ENCODE measurements around the gene TMEM271. TPM values are rescaled to one million over a fixed set of nuclear protein-coding genes. Genes with fewer than 3 reads are reported as not detected.

Gene TMEM271
- total RNA-seq, 1 experiment from 2014 or later, result 0.08 TPM

GRCh38 chr4:581181-581580 lies 5.1 kb upstream of the TMEM271 start:
- DNase-seq (ENCODE audit: low spot score), result no peak

DNA sequence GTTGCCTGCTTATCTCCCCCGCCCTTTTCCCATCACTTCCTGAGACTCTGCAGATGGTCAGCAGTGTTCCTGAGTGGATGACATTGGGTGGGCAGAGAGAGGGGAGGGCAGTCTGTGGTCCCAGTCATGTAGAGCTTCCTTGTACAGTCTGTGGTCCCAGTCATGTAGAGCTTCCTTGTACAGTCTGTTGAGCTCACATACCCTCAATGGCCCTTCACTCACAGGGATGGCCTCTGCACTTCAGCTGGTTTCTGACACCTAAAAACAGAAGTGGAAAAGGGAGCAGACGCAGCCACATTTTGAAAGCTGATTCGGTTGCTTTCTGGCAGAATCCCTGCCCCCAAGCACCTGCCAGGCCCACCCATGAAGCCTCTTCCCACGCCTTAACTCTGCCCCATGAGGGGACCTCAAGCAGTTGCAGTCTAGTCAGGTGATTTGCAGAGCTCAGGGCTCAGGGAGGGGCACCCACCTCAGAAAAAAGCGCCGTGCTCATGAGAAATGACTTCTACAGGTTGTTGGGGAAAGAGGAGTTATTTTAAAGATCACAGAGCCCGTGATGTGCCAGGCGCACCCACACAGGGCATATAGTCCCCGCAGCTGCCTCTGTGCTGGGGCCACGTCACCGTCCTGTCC lies 3.6 kb upstream of the TMEM271 start:
- DNase-seq (ENCODE audit: low spot score), result no peak

DNA sequence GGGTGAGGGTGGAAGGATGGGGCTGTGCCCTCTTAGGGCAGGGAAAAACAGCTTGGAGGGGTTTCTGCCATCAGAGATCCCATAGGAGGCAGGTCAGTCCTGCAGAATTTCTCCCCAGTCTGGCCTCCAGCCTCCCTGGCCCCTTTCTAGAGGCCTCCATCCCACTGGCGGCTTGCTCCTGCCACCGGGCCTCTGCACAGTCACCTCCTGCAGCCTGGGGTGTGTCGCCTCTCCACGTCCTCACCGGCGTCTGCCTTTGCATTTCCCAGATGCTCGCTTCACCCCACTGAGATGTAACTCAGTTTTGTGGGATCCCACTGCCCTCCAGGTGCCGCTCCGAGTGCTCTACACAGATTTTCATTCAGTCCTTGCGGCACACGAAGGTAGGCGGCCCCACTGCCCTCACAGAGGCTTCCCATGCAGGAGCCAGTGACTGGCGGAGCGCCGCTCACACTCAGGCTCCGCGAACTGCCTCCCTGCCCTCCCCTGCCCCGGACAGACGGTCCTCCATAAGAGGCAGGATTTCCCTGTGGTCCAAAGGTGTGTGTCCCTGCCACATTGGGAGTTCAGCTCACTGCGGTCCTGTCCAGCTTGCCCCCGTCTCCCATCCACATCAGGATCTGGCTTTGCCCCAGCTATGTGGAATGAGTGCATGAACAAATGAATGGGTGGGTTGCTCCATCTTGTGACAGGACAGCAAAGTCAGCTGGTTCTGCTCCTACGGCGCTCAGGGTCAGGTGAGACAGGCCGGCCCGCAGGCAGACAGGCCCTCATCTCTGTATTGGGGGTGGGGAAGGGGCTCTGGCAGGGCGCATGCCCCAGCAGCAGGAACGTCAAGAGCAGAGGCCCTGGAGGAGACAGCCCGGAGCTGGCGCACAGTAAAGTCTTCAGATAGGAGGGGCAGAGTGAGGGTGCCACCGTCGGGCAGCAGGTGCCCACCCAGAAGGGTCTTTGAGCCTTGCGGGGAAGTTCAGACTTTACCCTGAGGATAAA lies 2.7 kb upstream of the TMEM271 start:
- no peak for DNase-seq (ENCODE audit: low spot score)

DNA sequence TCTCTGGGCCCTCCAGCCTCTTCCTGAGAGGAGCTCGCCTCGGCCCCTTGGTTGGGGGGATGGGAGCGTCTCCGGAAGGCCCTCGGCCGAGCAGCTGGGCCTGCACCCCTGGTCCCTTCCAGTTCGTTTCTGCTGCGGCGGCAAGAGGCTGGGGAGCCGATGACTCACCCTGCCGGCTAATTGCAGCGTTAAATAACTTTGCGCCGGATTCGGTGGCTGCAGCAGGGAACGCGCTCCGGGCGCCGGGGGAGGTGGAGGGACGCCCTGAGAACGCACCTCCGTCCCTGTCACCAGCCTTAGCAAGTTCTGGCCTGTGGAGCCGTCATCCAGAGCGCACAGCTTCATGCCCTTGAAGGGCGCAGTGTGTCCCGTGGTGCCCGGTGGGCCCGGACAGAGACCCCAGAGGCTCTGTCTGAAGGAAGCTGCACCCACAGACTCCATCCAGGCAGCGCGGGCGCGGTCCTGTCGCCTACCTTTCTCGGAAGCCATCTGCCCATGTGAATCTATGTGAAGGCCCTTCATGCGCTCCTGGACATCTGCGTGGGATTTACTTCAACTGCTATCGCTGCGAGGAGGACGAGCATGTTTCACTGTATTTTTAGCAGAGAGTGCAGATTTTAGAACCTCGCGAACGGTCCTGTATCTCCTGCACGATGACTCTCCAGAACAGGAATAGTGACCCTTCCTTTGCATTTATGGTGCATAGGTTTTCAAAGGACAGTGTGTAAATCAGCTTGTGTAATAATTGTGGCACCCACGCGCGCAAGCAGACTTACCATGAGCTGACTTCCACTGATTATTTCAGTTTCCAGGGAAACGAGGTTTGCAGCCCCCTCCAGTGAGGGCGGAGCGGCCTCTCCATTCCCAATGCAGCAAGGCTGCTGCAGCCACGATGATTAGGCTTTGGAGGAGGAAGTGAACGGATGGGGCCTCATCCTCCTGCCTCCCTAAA lies 1.7 kb upstream of the TMEM271 start:
- DNase-seq (ENCODE audit: low spot score), result peak; percentile 70

GRCh38 chr4:576991-577498 lies 950 bp upstream of the TMEM271 start:
- DNase-seq (ENCODE audit: low spot score), result no peak

DNA sequence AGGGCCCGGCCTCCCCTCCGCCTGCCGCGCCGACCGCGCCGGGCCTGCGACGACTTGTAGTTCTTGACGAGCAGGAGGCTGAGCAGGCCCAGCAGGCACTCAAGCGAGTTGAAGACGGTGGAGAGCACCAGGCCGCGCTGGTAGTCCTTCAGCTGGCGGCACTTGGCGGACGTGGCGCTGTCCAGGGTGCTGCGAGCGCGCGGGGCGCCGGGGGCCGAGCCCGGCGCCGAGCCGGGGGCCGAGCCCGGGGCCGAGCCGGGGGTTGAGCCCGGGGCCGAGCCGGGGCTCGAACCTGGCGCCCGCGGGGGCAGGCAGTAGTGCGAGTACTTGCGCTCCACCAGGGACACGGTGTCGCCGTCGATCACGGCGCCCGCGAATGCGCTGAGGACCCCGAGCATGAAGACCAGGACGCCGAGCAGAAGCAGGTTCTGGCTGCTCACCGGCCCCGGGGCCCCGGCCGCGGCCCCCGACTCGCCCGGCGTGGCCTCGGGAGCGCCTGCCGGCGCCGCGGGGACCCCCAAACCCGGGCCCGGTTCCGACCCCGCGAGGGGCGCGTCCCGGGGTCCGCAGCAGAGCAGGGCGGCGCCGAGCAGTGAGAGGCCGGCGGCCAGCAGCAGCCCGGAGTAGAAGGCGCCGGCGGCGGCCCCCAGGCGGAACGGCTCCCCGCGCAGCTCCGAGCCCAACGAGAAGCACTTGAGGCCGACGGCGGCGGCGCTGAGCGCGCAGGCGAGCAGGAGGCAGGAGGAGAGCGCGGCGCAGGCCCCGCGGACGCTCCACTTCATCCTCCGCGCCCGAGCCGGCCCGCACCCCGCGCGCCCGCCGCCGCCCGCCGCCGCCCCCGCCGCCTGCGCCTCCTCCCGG lies 584 bp downstream of the TMEM271 start:
- DNase-seq (ENCODE audit: low spot score), result no peak

- DNase-seq (ENCODE audit: low spot score), result no peak
Observed at GRCh38 chr4:574346-575161, 1.5 kb downstream of the TMEM271 start.

- DNase-seq (ENCODE audit: low spot score), result no peak
Observed at GRCh38 chr4:573122-573892, 2.8 kb downstream of the TMEM271 start.

DNA sequence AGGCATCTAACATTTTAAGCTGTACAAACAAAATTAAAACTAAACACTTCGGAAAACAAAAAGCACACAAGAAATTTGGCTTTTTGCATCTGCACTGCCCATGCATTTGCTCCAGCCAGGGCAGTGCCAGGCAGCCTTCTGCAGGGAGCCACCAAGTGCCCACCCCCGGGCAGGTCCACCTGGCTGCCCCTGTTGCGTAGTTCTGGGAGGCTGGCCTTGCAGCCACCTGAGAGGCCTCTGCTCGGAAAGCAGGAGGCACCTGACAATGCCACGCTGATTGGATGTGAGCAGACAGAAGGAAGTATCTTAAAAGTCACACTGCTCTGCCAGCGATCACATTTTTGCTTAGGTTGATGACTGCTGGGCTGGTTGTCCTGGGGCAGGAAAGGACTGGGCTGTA lies 3.5 kb downstream of the TMEM271 start:
- DNase-seq (ENCODE audit: low spot score), result no peak

DNA sequence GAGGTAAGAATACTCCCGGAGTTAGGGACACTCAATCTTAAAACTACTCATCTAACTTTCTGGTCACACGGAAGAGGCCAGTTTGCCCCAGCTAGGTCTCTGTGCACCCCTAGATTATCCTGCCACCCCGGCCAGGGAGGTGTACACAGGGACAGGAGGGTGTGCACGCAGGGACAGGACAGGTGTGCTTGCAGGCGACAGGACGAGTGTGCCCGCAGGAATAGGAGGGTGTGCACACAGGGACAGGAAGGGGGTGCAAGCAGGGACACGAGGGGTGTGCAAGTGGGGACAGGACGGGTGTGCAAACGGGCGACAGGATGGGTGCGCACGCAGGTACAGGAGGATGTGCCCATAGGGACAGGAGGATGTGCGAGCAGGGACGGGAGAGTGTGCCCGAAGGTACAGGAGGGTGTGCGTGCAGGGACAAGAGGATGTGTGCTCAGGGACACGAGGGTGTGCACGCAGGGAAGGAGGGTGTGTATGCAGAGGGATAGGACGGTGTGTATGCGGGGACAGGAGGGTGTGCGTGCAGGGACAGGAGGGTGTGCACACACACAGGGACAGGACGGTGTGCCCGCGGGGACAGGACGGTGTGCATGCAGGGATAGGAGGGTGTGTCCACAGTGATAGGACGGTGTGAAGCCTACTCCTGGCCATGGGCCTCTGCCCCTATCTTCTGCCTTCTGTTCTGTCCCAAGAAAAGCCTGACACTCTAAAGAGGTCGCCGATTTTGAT lies 4.1 kb downstream of the TMEM271 start:
- no peak for DNase-seq (ENCODE audit: low spot score)

- DNase-seq (ENCODE audit: low spot score), result no peak
Observed at GRCh38 chr4:570754-571153, 5.3 kb downstream of the TMEM271 start.

GRCh38 chr4:569958-570667 lies 6.0 kb downstream of the TMEM271 start:
- no peak for DNase-seq (ENCODE audit: low spot score)

DNA sequence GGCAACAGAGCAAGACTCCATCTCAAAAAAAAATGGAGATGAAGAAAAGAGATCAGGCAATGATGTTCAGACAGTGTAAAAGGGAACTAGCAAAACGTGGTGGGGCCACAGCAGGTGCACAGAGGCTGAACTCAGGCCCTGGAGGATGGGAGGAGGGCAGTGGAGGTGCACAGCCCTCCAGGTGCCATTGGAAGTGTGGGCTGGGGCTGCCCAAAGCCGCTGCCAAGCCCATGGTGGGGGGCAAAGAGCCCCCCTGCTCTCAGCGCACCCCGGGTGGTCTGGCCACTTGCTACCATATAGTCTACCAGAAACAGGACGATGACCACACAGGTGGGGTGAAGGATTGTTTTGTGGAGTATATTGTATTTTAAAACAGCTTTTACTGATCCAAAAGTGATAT lies 7.1 kb downstream of the TMEM271 start:
- DNase-seq (ENCODE audit: low spot score), result no peak

GRCh38 chr4:568351-568652 lies 7.8 kb downstream of the TMEM271 start:
- no peak for DNase-seq (ENCODE audit: low spot score)

DNA sequence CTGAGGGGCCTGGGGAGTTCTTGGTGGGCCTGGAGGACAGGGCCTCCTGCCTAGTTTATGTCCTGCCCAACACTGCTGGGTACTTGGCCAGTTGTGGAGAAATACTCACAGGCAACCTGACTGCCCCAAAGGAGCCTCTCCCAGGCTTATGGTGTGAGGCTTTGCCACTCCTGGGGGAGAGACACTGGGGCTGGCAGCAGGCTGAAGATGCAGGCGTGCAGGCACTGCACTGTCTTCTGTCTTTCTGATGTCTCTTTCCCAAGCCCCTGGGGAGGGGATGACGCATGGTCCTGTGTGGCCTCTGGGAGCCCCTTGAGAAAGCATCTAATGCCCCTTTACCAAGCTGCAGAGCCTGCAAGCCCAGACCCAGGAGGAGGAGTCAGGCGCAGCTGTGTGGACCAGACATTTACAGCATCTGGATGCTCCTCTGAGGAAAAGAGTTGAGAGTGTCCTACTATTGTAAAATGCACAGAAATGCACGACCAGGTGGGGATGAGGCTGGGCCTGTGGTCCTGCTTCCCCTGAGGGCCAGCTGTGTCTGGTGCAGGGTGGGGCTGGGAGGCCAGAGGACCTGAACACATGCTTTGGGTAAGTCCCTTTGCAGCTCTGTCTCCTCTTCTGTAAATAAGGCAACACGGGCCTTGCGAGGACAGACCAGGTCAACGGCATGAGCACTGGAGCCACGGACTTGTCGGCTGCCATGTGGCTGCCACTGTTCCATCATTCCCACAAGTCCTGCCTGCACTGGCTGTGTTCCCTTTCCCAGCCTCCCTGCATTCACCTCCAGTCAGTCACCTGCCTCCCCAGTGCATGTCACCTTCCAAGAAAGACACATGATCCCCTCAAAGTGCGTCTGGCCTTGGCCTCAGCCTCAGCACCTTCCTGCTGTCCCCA lies 8.4 kb downstream of the TMEM271 start:
- no peak for DNase-seq (ENCODE audit: low spot score)

DNA sequence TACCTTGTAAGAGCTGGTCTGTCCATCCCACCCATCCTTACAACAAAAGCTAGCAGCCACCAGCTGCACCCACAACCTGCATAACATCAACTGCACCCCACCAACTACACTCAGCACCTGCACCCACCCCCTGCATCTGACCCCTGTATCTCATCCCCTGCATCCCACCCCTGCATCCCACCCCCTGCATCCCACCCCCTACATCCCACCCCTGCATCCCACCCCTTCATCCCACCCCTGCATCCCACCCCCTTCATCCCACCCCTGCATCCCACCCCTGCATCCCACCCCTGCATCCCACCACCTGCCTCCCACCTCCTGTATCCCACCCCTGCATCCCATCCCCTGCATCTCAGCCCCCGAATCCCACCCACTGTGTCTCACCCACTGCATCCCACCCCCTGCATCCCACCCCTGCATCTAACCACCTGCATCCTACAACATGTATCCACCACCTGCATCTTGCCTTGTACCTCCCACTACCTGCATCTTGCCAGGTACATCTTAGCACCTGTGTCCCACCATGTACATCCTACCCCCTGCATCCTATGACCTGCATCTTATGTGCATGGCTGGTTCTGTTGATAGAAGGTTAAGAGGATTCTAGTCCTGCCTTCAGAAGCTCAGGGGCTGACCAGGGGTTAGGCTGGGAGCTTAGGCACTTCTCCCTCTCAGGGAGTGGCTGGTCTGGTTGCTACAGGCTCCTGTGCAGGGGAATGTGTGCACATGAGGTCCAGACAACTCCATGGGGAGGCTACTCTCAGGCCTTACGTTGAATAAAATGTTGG lies 9.4 kb downstream of the TMEM271 start:
- DNase-seq (ENCODE audit: low spot score), result no peak

Measured in H4 (cell line).